ENCODE results near the gene TMEM109. TPM values are rescaled to one million over a fixed set of nuclear protein-coding genes. Genes with fewer than 3 reads are reported as not detected.
A peak's percentile ranks its signal among the peaks of the same experiment; 100 is the strongest.

The TMEM109 gene
- total and polyA plus RNA-seq, 4 experiments from 2014 or later = 66.9 to 333 (median 131) TPM

DNA sequence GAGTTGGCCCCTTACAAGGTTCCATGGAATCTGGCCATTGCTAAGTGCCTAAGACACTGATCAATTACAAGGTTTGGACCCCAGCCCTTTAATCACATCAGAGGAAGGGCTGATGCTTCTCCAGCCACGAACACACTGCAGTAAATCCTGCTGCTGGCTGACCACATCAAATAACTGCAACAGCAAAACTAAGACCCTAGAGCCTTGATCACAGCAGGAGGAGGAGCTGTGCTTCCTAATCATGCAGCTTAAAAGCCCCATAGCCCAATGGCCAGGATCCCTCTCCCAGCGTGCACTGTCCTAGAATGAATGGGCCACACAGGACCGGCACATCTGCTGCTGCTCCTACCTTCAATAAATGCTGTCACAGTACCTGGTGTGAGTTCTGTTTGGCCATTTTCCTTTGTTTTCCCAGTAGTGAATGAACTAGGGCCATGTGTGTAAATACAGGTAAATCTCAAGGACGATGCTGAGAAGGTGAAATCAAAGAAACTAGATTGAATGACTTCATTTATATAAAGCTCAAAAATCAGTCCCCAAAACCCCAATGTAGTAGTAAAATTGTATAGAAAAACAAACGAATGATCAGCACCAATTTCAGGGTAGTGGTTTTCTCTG, 33.9 kb upstream of the TMEM109 start:
- Mint-ChIP-seq H3K9me3 (no peaks in the 10 kb centered on the region), H3K36me3 (peaks cover 46 to 60% of the 10 kb centered on the region in 2 donors), H3K27ac (no peak overlapping the region), H3K27me3 (no peaks in the 10 kb centered on the region), H3K4me1 (peaks cover 0 to 7% (median 2%) of the 10 kb centered on the region in 4 donors), H3K4me3 (no peak overlapping the region)
- ChIA-PET POLR2A (ENCODE audit: partially characterized antibody) (no interaction called here), CTCF (ENCODE audit: partially characterized antibody) (no interaction called here)
- intact Hi-C loops (cut with micrococcal nuclease) = no loop called here
- DNase-seq = no peak
- no peak overlapping the region for H3K4me3 ChIP-seq (ENCODE audit: low read length in 2 of 2)
- H3K36me3 ChIP-seq (ENCODE audit: insufficient read depth, low read length) = peaks cover 25% of the 10 kb centered on the region
- no peaks in the 10 kb centered on the region for H3K4me1 ChIP-seq (ENCODE audit: insufficient read depth, low read length)
- no peak overlapping the region for H3K27ac ChIP-seq (ENCODE audit: low read depth, low read length)
- no peaks in the 10 kb centered on the region for H3K9me3 ChIP-seq (ENCODE audit: control insufficient read depth in 1 of 2, low read length in 2 of 2)
- H3K27me3 ChIP-seq (ENCODE audit: insufficient read depth, low read length) = no peaks in the 10 kb centered on the region

GRCh38 chr11:60880643-60881282, 33.2 kb upstream of the TMEM109 start:
- Mint-ChIP-seq H3K4me1 (peaks cover 0 to 7% (median 2%) of the 10 kb centered on the region in 4 donors), H3K27ac (peak overlapping the region in 3 of 7 donors; percentile 5 to 72 (median 68)), H3K9me3 (no peaks in the 10 kb centered on the region), H3K27me3 (no peaks in the 10 kb centered on the region), H3K4me3 (no peak overlapping the region), H3K36me3 (peaks cover 48 to 60% of the 10 kb centered on the region in 2 donors)
- POLR2A ChIA-PET (ENCODE audit: partially characterized antibody) = no interaction called here
- intact Hi-C loops (cut with micrococcal nuclease) = no loop called here
- DNase-seq = no peak
- Histone ChIP-seq H3K9me3 (ENCODE audit: control insufficient read depth in 1 of 2, low read length in 2 of 2) (no peaks in the 10 kb centered on the region), H3K27me3 (ENCODE audit: insufficient read depth, low read length) (no peaks in the 10 kb centered on the region), H3K27ac (ENCODE audit: low read depth, low read length) (no peak overlapping the region), H3K4me1 (ENCODE audit: insufficient read depth, low read length) (no peaks in the 10 kb centered on the region), H3K36me3 (ENCODE audit: insufficient read depth, low read length) (peaks cover 25% of the 10 kb centered on the region), H3K4me3 (ENCODE audit: low read length in 2 of 2) (no peak overlapping the region)
- CTCF ChIA-PET (ENCODE audit: partially characterized antibody) = no interaction called here

- Histone ChIP-seq H3K9me3 (ENCODE audit: control insufficient read depth in 1 of 2, low read length in 2 of 2) (no peaks in the 10 kb centered on the region), H3K36me3 (ENCODE audit: insufficient read depth, low read length) (peaks cover 6% of the 10 kb centered on the region), H3K4me1 (ENCODE audit: insufficient read depth, low read length) (no peaks in the 10 kb centered on the region), H3K27me3 (ENCODE audit: insufficient read depth, low read length) (no peaks in the 10 kb centered on the region), H3K4me3 (ENCODE audit: low read length in 2 of 2) (no peak overlapping the region), H3K27ac (ENCODE audit: low read depth, low read length) (no peak overlapping the region)
- intact Hi-C loops (cut with micrococcal nuclease) = loop anchor here (1.0 kb wide), 1 partner anchor 56 kb away; no protein-coding TSS in a partner anchor
- Mint-ChIP-seq H3K27ac (peak overlapping the region in 1 of 7 donors; percentile 44), H3K27me3 (no peaks in the 10 kb centered on the region), H3K4me3 (no peak overlapping the region), H3K4me1 (peaks cover 0 to 10% (median 8%) of the 10 kb centered on the region in 4 donors), H3K9me3 (no peaks in the 10 kb centered on the region), H3K36me3 (peaks cover 43 to 47% of the 10 kb centered on the region in 2 donors)
- DNase-seq = peak in 2 of 5 donors; percentile 14 to 31
- ChIA-PET CTCF (ENCODE audit: partially characterized antibody) (interaction anchor here (0.8 to 2.5 kb wide), 11 partner anchors 10 to 63 kb away, joined by 3 to 70 read pairs (median 3); partner anchors contain the start of gene CCDC86), POLR2A (ENCODE audit: partially characterized antibody) (interaction anchor here (1.0 to 1.5 kb wide), 6 partner anchors 10 to 56 kb away, joined by 3 to 11 read pairs (median 3); no protein-coding TSS in a partner anchor)
Observed at GRCh38 chr11:60887556-60887955, 26.4 kb upstream of the TMEM109 start.

- peak overlapping the region in 3 of 7 donors; percentile 39 to 93 (median 59) for H3K27ac Mint-ChIP-seq
- Histone ChIP-seq H3K36me3 (ENCODE audit: insufficient read depth, low read length) (peaks cover 21% of the 10 kb centered on the region), H3K27me3 (ENCODE audit: insufficient read depth, low read length) (no peaks in the 10 kb centered on the region), H3K9me3 (ENCODE audit: control insufficient read depth in 1 of 2, low read length in 2 of 2) (no peaks in the 10 kb centered on the region), H3K4me1 (ENCODE audit: insufficient read depth, low read length) (no peaks in the 10 kb centered on the region), H3K27ac (ENCODE audit: low read depth, low read length) (no peak overlapping the region), H3K4me3 (ENCODE audit: low read length in 2 of 2) (no peak overlapping the region)
- H3K9me3 Mint-ChIP-seq = no peaks in the 10 kb centered on the region
- no peaks in the 10 kb centered on the region for H3K27me3 Mint-ChIP-seq
- H3K4me1 Mint-ChIP-seq = peaks cover 0 to 9% (median 5%) of the 10 kb centered on the region in 4 donors
- no peak for DNase-seq
- H3K4me3 Mint-ChIP-seq = no peak overlapping the region
- intact Hi-C loops (cut with micrococcal nuclease) = no loop called here
- H3K36me3 Mint-ChIP-seq = peaks cover 43 to 53% of the 10 kb centered on the region in 2 donors
- POLR2A ChIA-PET (ENCODE audit: partially characterized antibody) = interaction anchor here (0.8 kb wide), 2 partner anchors 16 to 24 kb away, joined by 3 to 4 read pairs; partner anchors contain the start of genes PRPF19 and TMEM109
- CTCF ChIA-PET (ENCODE audit: partially characterized antibody) = interaction anchor here (0.9 to 1.7 kb wide), 4 partner anchors 8 to 58 kb away, joined by 3 to 5 read pairs (median 4); no protein-coding TSS in a partner anchor
Observed at GRCh38 chr11:60889869-60890311, 24.1 kb upstream of the TMEM109 start.

DNA sequence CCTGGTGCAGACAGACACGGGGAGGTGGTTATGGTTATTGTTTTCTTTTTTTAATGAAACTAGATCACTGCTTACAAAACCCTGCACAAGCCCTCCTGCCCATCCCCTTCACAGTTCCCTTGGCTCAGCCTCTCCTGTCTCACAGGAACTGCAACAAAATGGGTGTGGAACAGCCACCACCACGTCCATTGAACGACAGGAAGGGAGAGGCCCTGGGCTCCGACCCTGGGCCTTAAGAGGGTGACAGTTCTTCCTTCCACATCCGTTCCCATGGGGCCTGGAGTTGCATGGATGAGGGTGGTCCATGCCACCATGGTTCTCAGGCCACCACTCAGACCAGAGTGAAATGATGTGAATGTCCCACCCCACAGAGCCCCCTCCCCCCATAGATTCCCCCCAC, 23.3 kb upstream of the TMEM109 start:
- POLR2A ChIA-PET (ENCODE audit: partially characterized antibody) = no interaction called here
- intact Hi-C loops (cut with micrococcal nuclease) = no loop called here
- no peak overlapping the region for H3K27ac ChIP-seq (ENCODE audit: low read depth, low read length)
- H3K9me3 ChIP-seq (ENCODE audit: control insufficient read depth in 1 of 2, low read length in 2 of 2) = no peaks in the 10 kb centered on the region
- peaks cover 0 to 9% (median 5%) of the 10 kb centered on the region in 4 donors for H3K4me1 Mint-ChIP-seq
- H3K9me3 Mint-ChIP-seq = no peaks in the 10 kb centered on the region
- H3K4me1 ChIP-seq (ENCODE audit: insufficient read depth, low read length) = no peaks in the 10 kb centered on the region
- peaks cover 43 to 61% of the 10 kb centered on the region in 2 donors for H3K36me3 Mint-ChIP-seq
- no peak overlapping the region for H3K4me3 Mint-ChIP-seq
- no peaks in the 10 kb centered on the region for H3K27me3 ChIP-seq (ENCODE audit: insufficient read depth, low read length)
- DNase-seq = no peak
- no peaks in the 10 kb centered on the region for H3K27me3 Mint-ChIP-seq
- H3K27ac Mint-ChIP-seq = no peak overlapping the region
- no peak overlapping the region for H3K4me3 ChIP-seq (ENCODE audit: low read length in 2 of 2)
- peaks cover 28% of the 10 kb centered on the region for H3K36me3 ChIP-seq (ENCODE audit: insufficient read depth, low read length)
- CTCF ChIA-PET (ENCODE audit: partially characterized antibody) = interaction anchor here (1.3 kb wide), 1 partner anchor 11 kb away, joined by 3 read pairs; no protein-coding TSS in a partner anchor

GRCh38 chr11:60891103-60891741, 22.7 kb upstream of the TMEM109 start:
- no peaks in the 10 kb centered on the region for H3K27me3 Mint-ChIP-seq
- Histone ChIP-seq H3K36me3 (ENCODE audit: insufficient read depth, low read length) (peaks cover 33% of the 10 kb centered on the region), H3K4me1 (ENCODE audit: insufficient read depth, low read length) (no peaks in the 10 kb centered on the region), H3K9me3 (ENCODE audit: control insufficient read depth in 1 of 2, low read length in 2 of 2) (no peaks in the 10 kb centered on the region), H3K4me3 (ENCODE audit: low read length in 2 of 2) (no peak overlapping the region), H3K27ac (ENCODE audit: low read depth, low read length) (no peak overlapping the region), H3K27me3 (ENCODE audit: insufficient read depth, low read length) (no peaks in the 10 kb centered on the region)
- no peak overlapping the region for H3K27ac Mint-ChIP-seq
- CTCF ChIA-PET (ENCODE audit: partially characterized antibody) = interaction anchor here (1.0 to 1.3 kb wide), 3 partner anchors 11 to 60 kb away, joined by 3 to 4 read pairs (median 3); no protein-coding TSS in a partner anchor
- intact Hi-C loops (cut with micrococcal nuclease) = no loop called here
- POLR2A ChIA-PET (ENCODE audit: partially characterized antibody) = no interaction called here
- no peak overlapping the region for H3K4me3 Mint-ChIP-seq
- H3K4me1 Mint-ChIP-seq = peaks cover 0 to 9% (median 5%) of the 10 kb centered on the region in 4 donors
- H3K9me3 Mint-ChIP-seq = no peaks in the 10 kb centered on the region
- peaks cover 46 to 66% of the 10 kb centered on the region in 2 donors for H3K36me3 Mint-ChIP-seq
- no peak for DNase-seq

GRCh38 chr11:60895687-60896086, 18.3 kb upstream of the TMEM109 start:
- Mint-ChIP-seq H3K36me3 (peaks cover 63 to 87% of the 10 kb centered on the region in 2 donors), H3K27me3 (no peaks in the 10 kb centered on the region), H3K9me3 (no peaks in the 10 kb centered on the region), H3K27ac (no peak overlapping the region), H3K4me1 (peaks cover 2 to 4% (median 3%) of the 10 kb centered on the region in 4 donors), H3K4me3 (no peak overlapping the region)
- no peaks in the 10 kb centered on the region for H3K9me3 ChIP-seq (ENCODE audit: control insufficient read depth in 1 of 2, low read length in 2 of 2)
- ChIA-PET CTCF (ENCODE audit: partially characterized antibody) (interaction anchor here (0.8 to 5.2 kb wide), 2 partner anchors 64 to 292 kb away, joined by 4 to 53 read pairs; no protein-coding TSS in a partner anchor), POLR2A (ENCODE audit: partially characterized antibody) (interaction anchor here (2.3 kb wide), 1 partner anchor 9 kb away, joined by 11 read pairs; no protein-coding TSS in a partner anchor)
- DNase-seq = no peak
- intact Hi-C loops (cut with micrococcal nuclease) = no loop called here
- H3K36me3 ChIP-seq (ENCODE audit: insufficient read depth, low read length) = peaks cover 65% of the 10 kb centered on the region
- H3K4me1 ChIP-seq (ENCODE audit: insufficient read depth, low read length) = no peaks in the 10 kb centered on the region
- no peak overlapping the region for H3K27ac ChIP-seq (ENCODE audit: low read depth, low read length)
- no peak overlapping the region for H3K4me3 ChIP-seq (ENCODE audit: low read length in 2 of 2)
- H3K27me3 ChIP-seq (ENCODE audit: insufficient read depth, low read length) = no peaks in the 10 kb centered on the region
